IMR-90 (cell line): ENCODE measurements around the gene AKT3.

Experiments used
- CHD1 ChIP-seq: IDR thresholded peaks from 2 replicates; pipeline ENCODE4 v1.6.1; 2012; ENCODE audit warnings: low read depth, low read length, improper control_type of control experiment
- CTCF ChIP-seq: conservative IDR thresholded peaks from 2 replicates; pipeline ENCODE4 v1.5.1; 2012; ENCODE audit warnings: mild to moderate bottlenecking, low read depth, low read length, improper control_type of control experiment

- no peak for TF ChIP-seq CTCF
- no peak for TF ChIP-seq CHD1
These were observed 182.9 kb downstream of the AKT3 start for GRCh38 chr1:243667133-243667532.
